ENCODE results near the gene DNM3.

The DNM3 gene

GRCh38 chr1:172398970-172399755, 557.9 kb downstream of the DNM3 start:
- DNase-seq (ENCODE audit: insufficient read length, low spot score) (peak; percentile 37), FAIRE-seq (no peak)

GRCh38 chr1:172399756-172400721, 558.7 kb downstream of the DNM3 start:
- DNase-seq (ENCODE audit: insufficient read length, low spot score), result no peak
- FAIRE-seq, result no peak

- FAIRE-seq (no peak), DNase-seq (ENCODE audit: insufficient read length, low spot score) (no peak)
Observed at GRCh38 chr1:172400722-172401105, 559.4 kb downstream of the DNM3 start.

GRCh38 chr1:172401477-172401876, 560.2 kb downstream of the DNM3 start:
- no peak for FAIRE-seq
- no peak for DNase-seq (ENCODE audit: insufficient read length, low spot score)

GRCh38 chr1:172401892-172402291, 560.6 kb downstream of the DNM3 start:
- DNase-seq (ENCODE audit: insufficient read length, low spot score), result no peak
- no peak for FAIRE-seq

- DNase-seq (ENCODE audit: insufficient read length, low spot score) (no peak), FAIRE-seq (no peak)
Observed at GRCh38 chr1:172402878-172403569, 561.7 kb downstream of the DNM3 start.

GRCh38 chr1:172404121-172404520, 562.8 kb downstream of the DNM3 start:
- FAIRE-seq (no peak), DNase-seq (ENCODE audit: insufficient read length, low spot score) (no peak)

GRCh38 chr1:172405912-172406311, 564.6 kb downstream of the DNM3 start:
- FAIRE-seq (no peak), DNase-seq (ENCODE audit: insufficient read length, low spot score) (no peak)

- no peak for DNase-seq (ENCODE audit: insufficient read length, low spot score)
- FAIRE-seq, result no peak
Observed at GRCh38 chr1:172406968-172407367, 565.7 kb downstream of the DNM3 start.

GRCh38 chr1:172408958-172409357, 567.7 kb downstream of the DNM3 start:
- DNase-seq (ENCODE audit: insufficient read length, low spot score), result no peak
- FAIRE-seq, result no peak

GRCh38 chr1:172410027-172410426, 568.7 kb downstream of the DNM3 start:
- FAIRE-seq (no peak), DNase-seq (ENCODE audit: insufficient read length, low spot score) (no peak)

- no peak for DNase-seq (ENCODE audit: insufficient read length, low spot score)
- FAIRE-seq, result no peak
Observed at GRCh38 chr1:172411791-172412338, 570.6 kb downstream of the DNM3 start.

- DNase-seq (ENCODE audit: insufficient read length, low spot score) (no peak), FAIRE-seq (no peak)
Observed at GRCh38 chr1:172414331-172414730, 573.0 kb downstream of the DNM3 start.

- FAIRE-seq (no peak), DNase-seq (ENCODE audit: insufficient read length, low spot score) (no peak)
Observed at GRCh38 chr1:172416496-172417035, 575.3 kb downstream of the DNM3 start.

GRCh38 chr1:172417557-172417956, 576.3 kb downstream of the DNM3 start:
- DNase-seq (ENCODE audit: insufficient read length, low spot score) (no peak), FAIRE-seq (no peak)

- FAIRE-seq (no peak), DNase-seq (ENCODE audit: insufficient read length, low spot score) (no peak)
Observed at GRCh38 chr1:172420385-172420784, 579.1 kb downstream of the DNM3 start, which contains the start of gene C1orf105. C1orf105 (plus strand) TSS chr1:172420685; CDS start chr1:172420886, 201 bp downstream.

- no peak for DNase-seq (ENCODE audit: insufficient read length, low spot score)
Observed at GRCh38 chr1:172421974-172422604, 580.8 kb downstream of the DNM3 start.

GRCh38 chr1:172423336-172423735, 582.0 kb downstream of the DNM3 start:
- no peak for FAIRE-seq
- no peak for DNase-seq (ENCODE audit: insufficient read length, low spot score)

More at GRCh38 chr1:172421974-172422604, 580.8 kb downstream of the DNM3 start:
- no peak for FAIRE-seq

GRCh38 chr1:172425339-172425738, 584.0 kb downstream of the DNM3 start:
- FAIRE-seq (no peak), DNase-seq (ENCODE audit: insufficient read length, low spot score) (no peak)

- DNase-seq (ENCODE audit: insufficient read length, low spot score) (no peak), FAIRE-seq (no peak)
Observed at GRCh38 chr1:172427191-172427590, 585.9 kb downstream of the DNM3 start.
